Epidermal melanocyte (primary cell): ENCODE data around the gene TRIM2.
A peak's percentile ranks its signal among the peaks of the same experiment; 100 is the strongest.
"Not testable (repeated sequence)": the region's sequence is repeated elsewhere in the genome, so short reads cannot be mapped to it uniquely, and the experiment has no call there.

Experiments
- DNase-seq: peaks from one replicate; pipeline ENCODE4 v3.0.0; 2011; ENCODE audit warnings: low spot score; ENCODE audit not compliant: insufficient read length

TRIM2 gene

GRCh38 chr4:153189016-153189801, 15.0 kb upstream of the TRIM2 start:
- no peak for DNase-seq

- no peak for DNase-seq
Measured at GRCh38 chr4:153191795-153192363, 12.4 kb upstream of the TRIM2 start.

GRCh38 chr4:153197301-153197700, 6.9 kb upstream of the TRIM2 start:
- DNase-seq, result no peak

- no peak for DNase-seq
Measured at GRCh38 chr4:153198719-153199118, 5.5 kb upstream of the TRIM2 start.

GRCh38 chr4:153203746-153204145, 497 bp upstream of the TRIM2 start:
- not testable (repeated sequence) for DNase-seq

DNA sequence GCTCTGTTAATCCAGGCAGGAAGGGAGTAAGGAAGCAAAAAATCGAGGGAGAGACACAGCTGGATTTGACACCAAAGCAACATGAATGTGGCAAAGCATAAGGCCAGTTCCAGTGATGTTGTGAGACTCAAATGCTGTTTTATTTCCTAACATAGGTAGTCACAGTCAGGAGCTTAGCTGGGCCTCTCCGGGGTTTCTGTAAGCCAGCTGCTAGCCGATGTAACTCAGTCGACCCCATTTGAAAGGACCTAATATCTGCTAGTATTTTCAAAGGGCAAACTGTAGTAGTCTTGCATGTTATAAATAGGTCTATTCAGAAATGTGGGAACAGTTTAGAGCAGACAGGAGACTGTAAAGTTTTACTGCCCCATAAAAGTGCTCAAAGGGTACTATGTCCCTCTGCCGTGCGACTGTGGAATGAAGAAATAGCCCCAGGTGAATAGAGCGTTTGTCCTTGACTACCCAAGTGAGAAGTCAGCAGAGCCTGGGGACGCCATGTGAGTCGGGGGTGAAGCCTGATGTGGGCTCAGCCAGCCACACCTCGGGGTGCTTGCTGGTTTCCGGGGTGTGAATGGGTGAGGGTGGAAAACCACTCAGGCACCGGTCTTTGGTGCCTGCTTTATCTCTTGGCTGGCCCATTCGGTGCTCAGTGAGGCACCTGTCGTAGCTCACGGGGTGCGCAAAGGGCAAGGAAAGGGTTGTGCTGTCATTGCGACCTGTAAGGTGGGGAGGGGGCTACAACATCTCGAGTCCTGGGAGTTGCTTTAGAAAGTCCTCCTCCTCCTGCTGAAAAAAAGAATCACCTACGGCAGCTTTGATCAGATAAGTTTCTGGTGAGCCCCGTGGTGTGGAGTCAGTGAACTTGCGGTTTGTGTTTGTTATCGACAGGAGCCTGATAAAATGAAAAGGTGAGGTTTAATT, 745 bp downstream of the TRIM2 start:
- DNase-seq, result no peak

DNA sequence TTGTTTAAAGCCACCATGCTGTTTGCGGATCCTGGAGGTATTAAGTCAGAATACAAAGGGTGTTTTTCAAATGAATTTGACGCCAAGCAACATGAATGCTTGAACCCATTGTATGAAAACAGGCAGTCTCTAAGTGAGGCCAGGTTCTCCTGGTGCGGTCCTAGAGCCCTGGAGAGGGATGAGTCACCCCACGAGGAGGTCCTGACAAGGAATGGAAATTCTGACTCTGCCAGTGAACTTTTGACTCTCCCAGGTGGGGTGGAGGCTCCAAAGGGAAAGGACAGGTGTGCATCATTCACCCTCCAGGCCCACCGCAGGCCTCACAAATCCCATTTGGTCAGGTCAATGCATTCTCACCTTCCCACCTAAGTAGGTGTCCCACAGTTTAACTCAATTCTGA, 1.5 kb downstream of the TRIM2 start:
- no peak for DNase-seq

- DNase-seq, result no peak
Measured at GRCh38 chr4:153206534-153206933, 2.3 kb downstream of the TRIM2 start.

- no peak for DNase-seq
Measured at GRCh38 chr4:153207027-153207426, 2.8 kb downstream of the TRIM2 start.

- DNase-seq, result no peak
Measured at GRCh38 chr4:153207567-153207966, 3.3 kb downstream of the TRIM2 start.

DNA sequence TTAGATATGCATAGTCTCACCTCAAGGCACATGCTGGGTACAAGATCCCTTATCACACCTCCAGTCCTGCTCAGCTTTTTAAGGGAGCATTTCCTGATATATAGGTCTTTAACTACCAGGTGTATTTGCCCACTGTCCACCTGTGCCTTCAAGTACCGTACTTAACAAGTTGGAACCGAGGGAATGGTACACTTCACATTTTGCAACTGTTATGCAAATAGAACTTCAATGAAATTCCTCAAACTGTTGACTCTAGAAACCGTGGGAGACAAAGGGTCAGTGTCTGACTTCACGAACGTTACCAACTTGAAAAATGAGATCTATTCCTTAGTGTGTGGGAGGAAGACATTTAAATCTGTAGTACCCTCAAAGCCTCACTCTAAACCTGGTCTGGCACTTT, 5.2 kb downstream of the TRIM2 start:
- DNase-seq, result no peak

DNA sequence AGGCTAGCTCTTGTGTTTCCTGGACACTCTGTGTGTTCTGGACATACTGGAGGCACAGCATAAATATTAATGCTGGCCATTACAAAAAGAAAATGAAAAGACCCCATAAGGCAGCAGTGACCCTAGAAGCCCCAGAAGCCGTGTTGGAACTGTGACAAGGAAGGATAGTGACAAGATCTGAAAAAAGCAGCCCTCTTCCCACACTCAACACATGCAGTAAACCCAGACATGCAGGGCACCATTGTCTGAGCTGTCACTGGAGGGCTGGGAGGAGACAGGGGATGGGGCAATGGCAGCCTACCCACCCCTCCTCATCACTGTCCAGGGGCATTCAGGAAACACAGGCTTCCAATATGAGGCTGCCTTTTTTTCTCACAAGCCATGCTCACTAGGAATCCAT, 6.5 kb downstream of the TRIM2 start:
- no peak for DNase-seq

GRCh38 chr4:153211986-153212728, 7.9 kb downstream of the TRIM2 start:
- no peak for DNase-seq

- DNase-seq, result peak; percentile 50
Measured at GRCh38 chr4:153212736-153213135, 8.5 kb downstream of the TRIM2 start.

- DNase-seq, result no peak
Measured at GRCh38 chr4:153215921-153216320, 11.7 kb downstream of the TRIM2 start.

GRCh38 chr4:153216546-153216945, 12.3 kb downstream of the TRIM2 start:
- DNase-seq, result no peak

- DNase-seq, result no peak
Measured at GRCh38 chr4:153217440-153217839, 13.2 kb downstream of the TRIM2 start.

DNA sequence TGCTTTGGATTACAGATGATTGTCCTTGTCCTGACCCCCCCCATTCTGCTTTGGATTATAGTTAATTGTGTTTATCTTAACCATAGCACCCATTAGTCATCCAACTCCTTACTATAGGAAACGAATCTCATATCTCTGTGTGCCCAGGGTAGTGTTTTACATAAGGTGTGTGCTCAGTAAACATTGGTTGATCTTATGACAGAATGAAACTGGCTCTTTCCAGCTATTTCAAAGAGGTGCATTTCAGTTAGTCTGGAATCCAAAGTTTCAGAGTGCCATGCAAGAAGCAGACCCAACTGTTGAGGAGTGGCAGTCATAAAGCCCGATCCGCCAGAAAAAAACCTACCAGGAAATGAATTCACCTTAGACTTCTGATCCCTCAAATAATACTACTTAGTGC, 14.7 kb downstream of the TRIM2 start:
- DNase-seq, result no peak

DNA sequence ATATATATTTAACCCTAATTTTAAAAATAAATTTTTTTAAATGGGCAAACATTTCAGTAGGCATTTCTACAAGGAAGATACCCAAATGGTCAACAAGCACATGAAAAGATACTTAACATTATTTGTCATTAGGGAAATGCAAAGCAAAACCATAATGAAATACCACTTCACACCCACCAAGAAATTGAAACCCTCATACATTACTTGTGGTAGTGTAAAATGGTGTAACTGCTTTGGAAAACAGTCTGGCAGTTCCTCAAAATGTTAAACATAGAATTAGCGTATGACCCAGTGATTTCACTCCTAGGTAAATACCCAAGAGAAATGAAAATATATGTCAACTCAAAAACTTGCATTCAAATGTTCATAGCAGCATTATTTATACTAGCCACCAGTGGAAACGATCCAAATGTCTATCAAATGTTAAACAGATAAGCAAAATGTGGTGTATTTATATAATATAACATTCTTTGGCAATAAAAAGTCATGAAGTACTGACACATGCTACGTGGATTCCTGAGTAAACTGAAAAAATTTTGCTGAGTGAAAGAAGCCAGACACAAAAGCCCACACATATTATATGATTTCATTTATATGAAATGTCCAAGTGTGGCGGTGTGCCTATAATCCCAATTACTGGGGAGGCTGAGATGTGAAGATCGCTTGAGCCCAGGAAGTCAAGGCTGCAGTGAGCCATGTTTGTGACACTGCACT, 16.6 kb downstream of the TRIM2 start:
- no peak for DNase-seq

GRCh38 chr4:153221783-153222706, 17.8 kb downstream of the TRIM2 start:
- DNase-seq, result peak; percentile 77
